Activated T-cell treated with anti-CD3 and anti-CD28 coated beads, Interleukin-2, amount 50 U/mL, for 24 hours (primary cell): ENCODE measurements around the gene CACNA1G.

Source experiments
- DNase-seq: peaks from one replicate; pipeline ENCODE4 v3.0.0-alpha.2; 2020
- H3K27ac Mint-ChIP-seq: 2 replicates; pipeline ENCODE4 v1.8.0; 2020; ENCODE audit warnings: mild to moderate bottlenecking, mixed read lengths
- H3K27me3 Mint-ChIP-seq: 2 replicates; pipeline ENCODE4 v1.8.0; 2020; ENCODE audit warnings: mixed read lengths
- H3K36me3 Mint-ChIP-seq: 2 replicates; pipeline ENCODE4 v1.8.0; 2020; ENCODE audit warnings: low read depth, mixed read lengths
- H3K4me1 Mint-ChIP-seq: 2 replicates; pipeline ENCODE4 v1.8.0; 2020; ENCODE audit warnings: low read depth, mixed read lengths
- H3K4me3 Mint-ChIP-seq: 2 replicates; pipeline ENCODE4 v1.8.0; 2020; ENCODE audit warnings: mild to moderate bottlenecking, moderate library complexity, mixed read lengths
- H3K9me3 Mint-ChIP-seq: 2 replicates; pipeline ENCODE4 v1.8.0; 2020; ENCODE audit warnings: mixed read lengths

The CACNA1G gene

DNA sequence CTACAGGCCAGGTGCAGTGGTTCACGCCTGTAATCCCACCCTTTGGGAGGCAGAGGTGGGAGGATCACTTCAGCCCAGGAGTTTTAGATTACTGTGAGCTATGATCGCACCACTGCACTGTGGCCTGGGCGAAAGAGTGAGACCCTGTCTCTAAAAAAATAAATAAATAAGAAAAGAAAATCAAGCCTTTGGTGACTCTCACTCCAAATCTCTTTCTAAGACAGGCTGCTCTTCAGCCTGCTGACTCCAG, 75.1 kb downstream of the CACNA1G start:
- Mint-ChIP-seq H3K27me3 (peaks cover 83% of the 10 kb centered on the region), H3K9me3 (no peaks in the 10 kb centered on the region), H3K27ac (no peak overlapping the region), H3K4me3 (no peak overlapping the region), H3K4me1 (no peaks in the 10 kb centered on the region), H3K36me3 (no peaks in the 10 kb centered on the region)
- no peak for DNase-seq

DNA sequence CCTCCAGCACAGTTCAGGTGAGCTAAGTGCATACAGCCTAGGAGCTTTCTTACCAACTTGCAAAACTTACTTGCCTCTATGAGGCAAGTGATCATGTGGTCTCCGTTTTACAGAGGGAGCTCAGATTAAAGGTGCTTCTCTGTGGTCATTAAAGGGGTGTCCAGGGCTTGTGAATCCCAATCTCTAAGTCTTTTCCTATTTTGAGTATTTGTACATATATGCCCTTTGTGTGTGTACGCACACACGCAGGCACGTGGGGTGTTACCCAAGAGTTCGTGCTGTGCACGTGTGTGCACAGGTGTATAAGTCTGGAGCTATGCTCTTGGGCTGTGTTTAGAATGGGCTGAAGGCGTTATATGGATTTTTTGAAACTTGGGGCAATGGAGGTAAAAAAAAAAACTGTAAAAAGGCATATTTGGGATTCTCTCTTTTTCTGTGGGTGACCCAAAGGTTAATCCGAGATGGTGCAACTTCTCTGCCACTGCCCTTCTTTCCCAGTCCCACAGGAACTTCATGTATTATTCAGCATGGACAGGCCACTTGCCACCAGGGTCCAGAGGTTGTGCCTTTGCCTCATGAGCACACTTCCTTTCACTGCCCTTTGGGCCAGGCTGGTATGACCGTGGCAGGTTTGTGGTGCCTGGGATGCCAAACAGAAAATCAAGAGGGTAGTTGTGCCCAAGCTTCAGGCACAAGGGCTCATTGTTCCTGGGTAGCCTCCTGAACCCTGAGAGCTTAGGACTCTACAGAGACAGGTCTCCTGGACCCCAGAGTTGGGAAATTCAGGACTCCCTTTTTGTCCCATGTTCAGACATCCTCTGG, 75.7 kb downstream of the CACNA1G start:
- no peaks in the 10 kb centered on the region for H3K9me3 Mint-ChIP-seq
- no peak for DNase-seq
- H3K4me3 Mint-ChIP-seq = no peak overlapping the region
- H3K27ac Mint-ChIP-seq = no peak overlapping the region
- H3K36me3 Mint-ChIP-seq = no peaks in the 10 kb centered on the region
- H3K4me1 Mint-ChIP-seq = no peaks in the 10 kb centered on the region
- peaks cover 77% of the 10 kb centered on the region for H3K27me3 Mint-ChIP-seq

DNA sequence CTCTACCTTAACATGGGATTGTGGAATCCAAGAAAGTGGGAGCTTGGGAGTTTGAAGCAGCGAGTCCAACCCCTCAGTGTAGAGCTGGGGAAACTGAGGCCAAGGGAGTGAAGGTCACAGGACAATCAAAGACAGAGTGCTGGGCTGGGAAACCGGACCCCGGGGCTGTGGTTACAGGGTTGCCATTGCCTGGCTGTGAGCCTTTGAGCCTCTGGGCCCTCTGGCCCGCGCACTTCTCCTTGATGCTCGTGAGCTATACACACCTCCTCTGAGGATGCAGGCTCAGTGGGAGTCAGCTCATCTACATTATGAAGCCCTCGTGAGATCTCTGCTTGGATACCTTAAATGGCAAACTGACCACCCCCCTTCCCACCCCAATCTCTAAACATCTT, 76.3 kb downstream of the CACNA1G start:
- Mint-ChIP-seq H3K4me3 (no peak overlapping the region), H3K9me3 (no peaks in the 10 kb centered on the region), H3K27ac (no peak overlapping the region), H3K4me1 (no peaks in the 10 kb centered on the region), H3K27me3 (peaks cover 72% of the 10 kb centered on the region), H3K36me3 (no peaks in the 10 kb centered on the region)
- no peak for DNase-seq

DNA sequence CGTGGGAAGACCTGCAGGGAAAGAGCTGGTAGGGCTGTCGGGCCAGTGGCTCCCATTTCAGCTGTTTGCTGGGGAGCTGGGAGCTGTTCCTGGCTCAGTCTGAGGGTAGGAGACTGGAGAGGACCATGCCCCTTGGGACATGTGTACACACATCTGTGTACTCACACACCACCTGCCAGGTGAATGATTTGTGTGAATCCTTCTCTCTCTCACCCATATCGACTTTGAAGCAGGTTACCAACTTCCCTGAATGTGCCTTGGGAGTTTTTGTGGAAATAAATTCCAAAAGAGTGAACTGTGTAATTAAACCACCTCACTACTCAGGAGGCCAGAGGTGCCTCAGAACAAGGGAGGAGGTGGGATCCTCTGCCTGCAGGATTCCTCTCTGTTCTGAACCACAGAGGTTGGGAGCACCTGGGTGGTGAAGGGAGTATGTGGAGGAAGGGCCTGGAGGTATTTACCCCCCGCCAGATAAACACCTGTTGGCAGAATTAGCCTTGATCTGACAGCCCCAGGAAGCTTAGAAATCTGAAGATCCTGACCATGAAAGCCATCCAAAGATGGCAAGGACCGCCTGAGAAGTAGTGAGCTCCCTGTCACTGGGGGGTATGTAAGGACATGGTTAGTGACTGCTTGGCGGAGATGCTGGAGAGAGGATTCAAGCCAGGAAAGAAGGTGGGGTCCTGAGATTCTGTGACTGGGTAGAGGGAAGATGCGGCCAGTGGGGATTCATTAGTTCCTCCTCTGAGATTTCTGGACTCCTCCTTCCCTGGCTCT, 77.5 kb downstream of the CACNA1G start:
- Mint-ChIP-seq H3K36me3 (no peaks in the 10 kb centered on the region), H3K9me3 (no peaks in the 10 kb centered on the region), H3K27me3 (peaks cover 60% of the 10 kb centered on the region), H3K27ac (no peak overlapping the region), H3K4me1 (no peaks in the 10 kb centered on the region), H3K4me3 (no peak overlapping the region)
- DNase-seq = no peak

DNA sequence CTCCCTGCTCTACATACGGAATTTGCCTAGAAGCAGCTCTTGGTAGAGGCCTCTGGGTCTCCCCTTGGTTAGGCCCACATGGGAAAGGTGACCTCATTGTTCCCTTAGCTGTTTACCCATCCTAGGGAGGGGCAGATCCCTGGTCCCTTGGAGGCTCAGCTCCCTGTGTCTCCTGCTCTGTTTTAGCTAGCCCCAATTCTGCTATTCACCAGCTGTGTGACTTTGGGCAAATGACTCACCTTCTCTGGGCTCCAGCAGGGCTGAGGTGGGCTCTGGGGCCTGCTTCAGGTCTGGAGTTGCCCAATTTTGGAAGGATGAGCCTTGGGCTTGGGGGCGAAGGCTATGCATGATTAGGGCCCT, 78.1 kb downstream of the CACNA1G start:
- no peaks in the 10 kb centered on the region for H3K4me1 Mint-ChIP-seq
- DNase-seq = no peak
- peaks cover 58% of the 10 kb centered on the region for H3K27me3 Mint-ChIP-seq
- no peaks in the 10 kb centered on the region for H3K36me3 Mint-ChIP-seq
- H3K9me3 Mint-ChIP-seq = no peaks in the 10 kb centered on the region
- no peak overlapping the region for H3K4me3 Mint-ChIP-seq
- no peak overlapping the region for H3K27ac Mint-ChIP-seq

DNA sequence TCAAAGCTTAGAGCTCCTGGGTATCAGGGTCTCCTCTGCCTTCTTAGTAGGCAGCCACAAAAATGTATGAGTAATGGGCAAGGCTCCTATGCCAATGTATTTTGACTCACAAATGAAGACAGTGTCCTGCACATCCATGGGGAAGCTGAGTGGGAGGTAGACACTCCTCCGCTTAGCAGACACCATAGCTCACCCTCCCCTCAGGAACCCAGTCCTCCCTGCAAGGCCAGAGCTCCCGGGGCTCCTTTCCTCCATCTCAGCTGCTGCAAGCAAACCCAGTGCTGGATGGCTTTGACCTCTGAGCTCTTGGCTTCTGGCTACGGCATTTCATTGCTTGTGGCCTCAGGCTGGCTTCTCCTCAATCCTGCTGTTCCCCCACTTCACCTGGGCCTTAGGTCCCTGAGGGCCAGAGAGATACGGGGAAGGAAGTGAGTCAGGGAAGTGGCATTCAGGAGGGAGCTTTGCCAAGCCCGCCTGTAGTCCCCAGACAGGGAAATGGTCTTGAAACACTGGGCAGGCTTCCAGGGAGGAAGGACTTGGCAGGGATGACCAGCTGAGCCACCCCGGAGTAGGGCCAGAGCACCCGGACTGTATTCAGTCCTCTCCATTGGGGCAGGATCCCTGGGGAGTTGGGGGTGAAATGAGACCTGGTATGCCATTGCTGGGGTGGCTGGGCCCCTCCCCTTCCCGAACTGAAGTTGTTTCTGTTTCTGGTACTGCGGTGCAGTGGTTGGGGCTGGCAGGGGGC, 78.6 kb downstream of the CACNA1G start:
- Mint-ChIP-seq H3K36me3 (no peaks in the 10 kb centered on the region), H3K4me3 (no peak overlapping the region), H3K4me1 (no peaks in the 10 kb centered on the region), H3K27ac (no peak overlapping the region), H3K27me3 (peaks cover 55% of the 10 kb centered on the region), H3K9me3 (no peaks in the 10 kb centered on the region)
- no peak for DNase-seq

DNA sequence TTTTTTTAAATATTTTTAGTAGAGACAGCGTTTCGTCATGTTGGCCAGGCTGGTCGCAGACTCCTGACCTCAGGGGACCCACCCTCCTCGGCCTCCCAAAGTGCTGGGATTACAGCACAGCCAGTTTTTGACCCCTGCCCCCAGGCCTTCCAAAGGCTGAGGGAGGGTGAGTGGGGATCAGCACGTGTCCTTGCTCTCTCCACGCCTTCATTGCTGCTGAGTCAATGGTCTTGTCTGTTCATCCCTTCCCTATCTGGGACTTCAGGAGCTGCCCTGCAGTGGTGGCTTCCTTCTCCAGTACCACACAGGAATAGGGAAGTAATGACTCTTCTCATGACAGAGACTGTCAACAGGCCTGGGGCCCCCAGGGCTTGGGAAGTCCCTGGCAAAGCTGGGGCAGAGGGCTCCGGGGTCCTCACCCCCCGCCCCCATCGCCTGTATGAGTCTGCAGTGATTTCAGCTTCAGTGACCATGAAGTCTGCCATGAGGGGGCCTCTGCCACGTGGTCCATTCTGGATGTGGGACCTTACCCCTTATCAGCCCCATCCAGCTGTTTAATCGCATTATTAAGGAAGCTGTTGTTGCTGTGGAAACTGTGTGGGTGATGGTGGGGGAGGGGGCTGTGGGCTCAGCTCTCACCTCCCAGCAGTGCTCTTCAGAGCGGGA, 80.3 kb downstream of the CACNA1G start:
- no peak overlapping the region for H3K27ac Mint-ChIP-seq
- H3K9me3 Mint-ChIP-seq = no peaks in the 10 kb centered on the region
- peaks cover 45% of the 10 kb centered on the region for H3K27me3 Mint-ChIP-seq

DNA sequence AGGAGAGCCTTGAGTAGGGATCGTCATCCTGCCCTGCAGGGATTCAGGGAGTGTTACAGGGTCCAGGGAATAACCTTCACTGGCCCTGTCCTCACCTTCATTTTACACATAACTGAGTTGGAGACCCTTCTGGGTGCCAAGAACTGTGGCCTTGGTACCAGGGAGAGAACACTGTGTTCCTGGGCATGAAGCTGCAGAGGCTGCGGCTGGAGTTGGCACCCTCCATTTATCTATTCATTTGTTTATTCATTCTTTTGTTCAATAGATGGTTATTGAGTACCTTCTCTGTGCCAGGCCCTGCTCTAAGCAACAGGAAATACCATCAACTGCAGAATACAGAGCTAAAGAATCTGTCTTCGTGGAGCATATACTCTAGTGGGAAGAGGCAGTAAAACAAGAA, 80.8 kb downstream of the CACNA1G start:
- Mint-ChIP-seq H3K27me3 (peaks cover 39% of the 10 kb centered on the region), H3K9me3 (no peaks in the 10 kb centered on the region), H3K4me1 (no peaks in the 10 kb centered on the region), H3K4me3 (no peak overlapping the region), H3K36me3 (no peaks in the 10 kb centered on the region), H3K27ac (no peak overlapping the region)
- no peak for DNase-seq

More for the DNA sequence above, 80.3 kb downstream of the CACNA1G start:
- Mint-ChIP-seq H3K4me1 (no peaks in the 10 kb centered on the region), H3K4me3 (no peak overlapping the region), H3K36me3 (no peaks in the 10 kb centered on the region)
- no peak for DNase-seq

DNA sequence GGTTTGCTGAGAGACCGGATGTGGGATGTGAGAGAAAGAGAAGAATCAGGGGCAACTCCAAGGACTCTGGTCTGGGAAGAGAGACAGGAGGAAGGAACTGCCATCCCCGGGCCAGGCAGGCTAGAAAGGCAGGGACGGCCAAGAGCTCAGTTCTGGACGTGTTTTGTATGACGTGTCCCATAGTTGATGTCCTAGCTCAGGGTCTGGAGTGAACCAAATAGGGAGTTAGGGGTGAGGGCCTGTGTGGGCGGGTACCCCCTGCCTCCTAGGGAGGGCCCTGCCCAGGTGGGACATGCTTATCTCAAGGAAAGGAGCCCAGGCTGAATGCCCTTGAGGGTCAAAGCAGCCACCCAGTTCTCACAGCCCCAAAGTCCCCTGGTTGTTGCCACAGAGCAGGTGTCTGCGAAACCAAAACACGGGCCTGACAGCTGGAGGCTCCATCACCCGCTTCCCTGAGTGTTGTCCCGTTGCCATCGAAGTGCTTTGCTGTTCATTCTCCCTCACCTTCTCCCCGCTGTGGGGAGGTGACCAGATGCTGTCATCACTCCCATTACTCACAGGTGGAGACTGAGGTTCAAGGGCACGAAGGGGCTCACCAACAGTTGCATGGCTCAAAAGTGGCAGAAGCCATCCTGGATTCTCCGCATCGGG, 81.7 kb downstream of the CACNA1G start:
- no peaks in the 10 kb centered on the region for H3K4me1 Mint-ChIP-seq
- no peak overlapping the region for H3K4me3 Mint-ChIP-seq
- DNase-seq = no peak
- no peaks in the 10 kb centered on the region for H3K36me3 Mint-ChIP-seq
- H3K9me3 Mint-ChIP-seq = no peaks in the 10 kb centered on the region
- peak overlapping the region; percentile 26 for H3K27ac Mint-ChIP-seq
- peaks cover 31% of the 10 kb centered on the region for H3K27me3 Mint-ChIP-seq

DNA sequence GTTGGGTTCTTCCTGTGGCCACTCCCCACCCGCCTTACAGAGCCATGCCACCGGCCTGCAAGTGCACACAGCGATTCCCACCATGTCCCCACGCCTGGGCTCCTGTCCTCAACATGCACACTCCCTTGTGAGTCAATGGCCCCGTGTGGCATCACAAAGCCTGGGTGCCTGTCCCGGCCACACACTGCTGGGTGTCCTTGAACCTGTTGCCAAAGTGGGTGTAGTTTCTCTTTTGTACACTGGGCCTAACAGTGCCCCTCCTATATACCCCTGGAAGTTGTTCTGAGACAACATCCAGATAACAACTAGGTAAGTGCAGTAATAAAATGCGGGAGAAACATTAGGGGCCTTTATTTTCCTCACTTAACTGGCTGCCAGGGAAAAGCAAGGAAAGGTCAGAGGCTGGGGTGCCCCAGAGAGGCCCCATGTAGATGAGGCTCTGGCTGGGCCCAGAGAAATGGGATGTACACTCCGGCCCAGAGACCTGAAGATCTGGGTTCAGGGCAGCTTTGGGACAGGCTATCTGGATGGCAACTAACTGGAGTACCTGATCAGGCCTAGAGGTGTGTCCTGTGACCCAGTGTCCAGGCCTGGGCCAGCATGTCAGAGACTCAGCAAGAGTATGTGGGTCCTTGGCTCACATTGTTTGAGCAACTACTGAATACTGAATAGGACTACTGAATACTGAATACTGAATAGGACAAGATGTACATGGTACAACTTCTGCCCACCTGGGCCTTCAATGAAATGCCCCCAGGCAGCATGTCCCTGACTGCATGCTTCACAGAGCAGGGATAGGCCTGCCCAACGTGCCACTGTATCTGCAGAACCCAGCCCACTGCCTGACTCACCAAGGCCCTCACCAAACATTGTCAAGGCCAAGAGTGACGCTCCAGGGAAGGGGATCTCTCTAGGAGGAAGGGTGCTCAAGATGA, 82.5 kb downstream of the CACNA1G start:
- no peaks in the 10 kb centered on the region for H3K9me3 Mint-ChIP-seq
- H3K4me1 Mint-ChIP-seq = no peaks in the 10 kb centered on the region
- H3K36me3 Mint-ChIP-seq = no peaks in the 10 kb centered on the region
- DNase-seq = no peak
- H3K27ac Mint-ChIP-seq = no peak overlapping the region
- peaks cover 25% of the 10 kb centered on the region for H3K27me3 Mint-ChIP-seq
- H3K4me3 Mint-ChIP-seq = no peak overlapping the region

DNA sequence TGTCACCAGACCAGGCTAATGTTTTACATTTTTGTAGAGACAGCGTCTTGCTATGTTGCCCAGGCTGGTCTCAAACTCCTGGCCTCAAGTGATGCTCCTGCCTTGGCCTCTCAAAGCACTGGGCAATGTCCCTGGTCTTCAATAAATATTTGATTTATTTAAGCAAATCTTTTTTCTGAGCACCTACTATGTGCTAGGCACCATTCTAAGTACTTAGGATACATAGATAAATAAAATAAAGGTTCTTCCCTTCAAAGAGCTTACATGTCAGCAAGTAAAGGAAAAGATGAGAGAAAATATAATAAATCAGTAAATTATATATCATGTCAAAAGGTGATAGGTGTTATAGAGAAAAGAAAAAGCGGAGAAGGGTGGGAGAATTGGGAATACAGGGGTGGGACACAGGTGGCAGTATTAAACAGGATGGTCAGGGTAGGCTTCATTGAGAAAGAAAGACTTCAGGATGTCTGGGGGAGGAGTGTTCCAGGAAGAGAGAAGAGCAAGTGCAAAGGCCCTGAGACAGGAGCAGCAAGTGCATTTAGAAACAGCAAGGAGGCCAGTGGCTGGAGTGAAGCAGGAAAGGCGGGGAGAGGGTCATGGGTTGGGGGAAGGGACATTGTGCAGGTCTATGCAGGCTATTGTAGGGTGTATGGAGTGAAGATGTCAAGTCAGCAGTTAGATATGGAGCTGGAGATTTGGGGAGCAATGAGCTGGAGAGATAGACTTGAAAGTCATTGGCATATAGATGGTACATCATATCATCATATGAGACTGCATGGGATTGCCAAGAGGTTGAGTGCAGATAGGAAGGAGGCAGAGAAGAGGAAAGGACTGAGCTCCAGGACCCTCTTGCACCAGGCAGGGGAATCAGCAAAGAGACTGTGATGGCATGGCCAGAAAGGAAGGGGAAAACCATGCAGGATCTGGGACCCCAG, 85.5 kb downstream of the CACNA1G start:
- Mint-ChIP-seq H3K4me1 (no peaks in the 10 kb centered on the region), H3K4me3 (no peak overlapping the region), H3K27me3 (peaks cover 9% of the 10 kb centered on the region), H3K27ac (no peak overlapping the region), H3K9me3 (no peaks in the 10 kb centered on the region), H3K36me3 (no peaks in the 10 kb centered on the region)
- DNase-seq = no peak

DNA sequence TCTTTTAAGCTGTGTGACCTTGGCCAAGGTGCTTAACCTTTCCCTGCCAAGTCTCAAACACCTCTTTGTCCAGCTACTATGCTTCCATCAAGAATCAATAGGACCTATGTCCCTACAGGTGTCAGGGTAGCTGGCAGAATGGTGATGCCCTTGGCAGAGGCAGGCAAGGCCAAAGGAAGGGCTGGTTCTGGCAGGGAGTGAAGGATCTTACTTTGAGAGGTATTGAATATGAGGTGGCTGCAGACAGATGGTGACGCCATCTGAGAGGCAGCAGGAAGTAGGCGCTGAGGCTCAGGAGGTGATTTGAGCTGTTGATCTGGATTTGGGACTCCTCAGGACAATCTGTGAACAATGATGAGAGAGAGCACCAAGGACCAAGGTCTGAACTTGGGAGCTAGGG, 86.7 kb downstream of the CACNA1G start:
- no peaks in the 10 kb centered on the region for H3K36me3 Mint-ChIP-seq
- H3K4me1 Mint-ChIP-seq = no peaks in the 10 kb centered on the region
- no peak overlapping the region for H3K27ac Mint-ChIP-seq
- no peak for DNase-seq
- H3K4me3 Mint-ChIP-seq = no peak overlapping the region
- peaks cover 16% of the 10 kb centered on the region for H3K27me3 Mint-ChIP-seq
- H3K9me3 Mint-ChIP-seq = no peaks in the 10 kb centered on the region
